ENCODE results near the gene CCL27.
"Not testable (repeated sequence)": the region's sequence is repeated elsewhere in the genome, so short reads cannot be mapped to it uniquely, and the experiment has no call there.

The CCL27 gene

GRCh38 chr9:34651321-34651720, 11.1 kb downstream of the CCL27 start:
- DNase-seq (ENCODE audit: low read depth) = no peak

GRCh38 chr9:34650816-34651215, 11.6 kb downstream of the CCL27 start:
- no peak for DNase-seq (ENCODE audit: low read depth)

- DNase-seq (ENCODE audit: low read depth) = no peak
Observed at GRCh38 chr9:34648673-34649072, 13.8 kb downstream of the CCL27 start.

GRCh38 chr9:34647651-34648050, 14.8 kb downstream of the CCL27 start:
- DNase-seq (ENCODE audit: low read depth) = no peak

- DNase-seq (ENCODE audit: low read depth) = no peak
Observed at GRCh38 chr9:34647084-34647403, 15.4 kb downstream of the CCL27 start.

- peak; percentile 69 for DNase-seq (ENCODE audit: low read depth)
Observed at GRCh38 chr9:34646211-34647083, 16.0 kb downstream of the CCL27 start, which contains the start of gene GALT. TSS of gene GALT (plus strand) at chr9:34646675. CDS start at chr9:34646705, 30 bp downstream.

- no peak for DNase-seq (ENCODE audit: low read depth)
Observed at GRCh38 chr9:34644766-34645314, 17.6 kb downstream of the CCL27 start.

GRCh38 chr9:34642679-34643078, 19.8 kb downstream of the CCL27 start:
- no peak for DNase-seq (ENCODE audit: low read depth)

- not testable (repeated sequence) for DNase-seq (ENCODE audit: low read depth)
Observed at GRCh38 chr9:34639322-34639721, 23.1 kb downstream of the CCL27 start.

- DNase-seq (ENCODE audit: low read depth) = no peak
Observed at GRCh38 chr9:34638138-34638445, 24.4 kb downstream of the CCL27 start.

- DNase-seq (ENCODE audit: low read depth) = peak; percentile 83
Observed at GRCh38 chr9:34637356-34638137, 24.9 kb downstream of the CCL27 start, which contains the start of gene SIGMAR1. TSS of gene SIGMAR1 (minus strand) at chr9:34637787. CDS start at chr9:34637697, 90 bp downstream.

- DNase-seq (ENCODE audit: low read depth) = no peak
Observed at GRCh38 chr9:34636791-34637355, 25.6 kb downstream of the CCL27 start.

GRCh38 chr9:34635556-34635955, 26.9 kb downstream of the CCL27 start:
- no peak for DNase-seq (ENCODE audit: low read depth)

GRCh38 chr9:34634551-34635248, 27.8 kb downstream of the CCL27 start:
- no peak for DNase-seq (ENCODE audit: low read depth)

GRCh38 chr9:34633851-34634550, 28.5 kb downstream of the CCL27 start:
- DNase-seq (ENCODE audit: low read depth) = no peak

- no peak for DNase-seq (ENCODE audit: low read depth)
Observed at GRCh38 chr9:34633166-34633565, 29.3 kb downstream of the CCL27 start.

GRCh38 chr9:34630402-34631154, 31.9 kb downstream of the CCL27 start:
- no peak for DNase-seq (ENCODE audit: low read depth)

GRCh38 chr9:34629491-34629808, 33.0 kb downstream of the CCL27 start:
- no peak for DNase-seq (ENCODE audit: low read depth)

GRCh38 chr9:34628656-34629490, 33.6 kb downstream of the CCL27 start, which contains the start of gene ARID3C:
TSS of gene ARID3C (minus strand) at chr9:34629066. CDS start at chr9:34628014, 1,052 bp downstream.
- DNase-seq (ENCODE audit: low read depth) = no peak

Data from HS-27A (cell line).